ENCODE data around the gene ZSCAN21. TPM values are rescaled to one million over a fixed set of nuclear protein-coding genes. Genes with fewer than 3 reads are reported as not detected.

The ZSCAN21 gene
- total and polyA plus RNA-seq, 2 donors (not counting 3 experiments of a cell fraction or from before 2014, with no cell fraction given): 7.4 to 7.7 TPM

GRCh38 chr7:100098913-100099312 is 49.3 kb downstream of the ZSCAN21 start:
- Histone ChIP-seq H3K4me1 (ENCODE audit: control insufficient read depth, extremely low read depth, insufficient read depth, low read length) (peaks cover 18% of the 10 kb centered on the region), H3K9me1 (replicated peaks; ENCODE audit: control insufficient read depth, extremely low read depth, insufficient read depth, low read length) (no peaks in the 10 kb centered on the region), H3K79me2 (ENCODE audit: control insufficient read depth, insufficient read depth, low read length) (peaks cover 44% of the 10 kb centered on the region), H3K27me3 (ENCODE audit: control insufficient read depth in 2 of 2, insufficient read depth in 2 of 2, low read length in 2 of 2) (no peaks in the 10 kb centered on the region), H3K9me3 (replicated peaks; ENCODE audit: control insufficient read depth, insufficient read depth, low read length) (no peaks in the 10 kb centered on the region), H3K9ac (replicated peaks; ENCODE audit: extremely low read depth, insufficient read depth, low read length) (peak overlapping the region; percentile 92), H3K27ac (ENCODE audit: insufficient read depth, low read depth, low read length) (no peak overlapping the region), H3K36me3 (ENCODE audit: control insufficient read depth in 2 of 2, extremely low read depth in 1 of 2, insufficient read depth in 2 of 2, low read length in 2 of 2) (peaks cover 34 to 39% of the 10 kb centered on the region in 2 experiments), H3K4me2 (ENCODE audit: insufficient read depth, low read length) (peak overlapping the region; percentile 94), H2AFZ (ENCODE audit: low read depth, low read length) (no peak overlapping the region), H3K4me3 (replicated peaks in 1 of 3; ENCODE audit: insufficient read depth in 1 of 3, low read depth in 1 of 3, low read length in 3 of 3) (peak overlapping the region in 2 of 3 experiments; percentile 75 to 96), H4K20me1 (replicated peaks; ENCODE audit: control insufficient read depth, extremely low read depth, insufficient read depth, low read length) (no peaks in the 10 kb centered on the region)
- TF ChIP-seq JUN (IDR thresholded peaks at IDR 0.05; ENCODE audit: borderline replicate concordance, insufficient read depth, insufficient read length, low read depth): no peak
- TF ChIP-seq MAX (IDR thresholded peaks at IDR 0.05; ENCODE audit: insufficient read depth, insufficient read length): no peak
- TF ChIP-seq EZH2 (IDR thresholded peaks at IDR 0.05; ENCODE audit: borderline replicate concordance, low read depth, low read length, severe bottlenecking): no peak
- TF ChIP-seq CTCF (IDR thresholded peaks at IDR 0.05; ENCODE audit: extremely low read depth in 1 of 2, insufficient read depth in 1 of 2, low read depth in 1 of 2, low read length in 2 of 2): no peak
- TF ChIP-seq MYC (IDR thresholded peaks at IDR 0.05; ENCODE audit: low read depth, low read length): no peak
- TF ChIP-seq GATA2 (IDR thresholded peaks at IDR 0.05; ENCODE audit: insufficient read depth, insufficient read length, low read depth, low read length): no peak
- TF ChIP-seq POLR2A (IDR thresholded peaks at IDR 0.05; ENCODE audit: low read depth, low read length): no peak
- no peak for TF ChIP-seq POLR2AphosphoS5 (IDR thresholded peaks at IDR 0.05; ENCODE audit: insufficient read depth, low read depth, low read length)
- TF ChIP-seq FOS (IDR thresholded peaks at IDR 0.05; ENCODE audit: borderline replicate concordance, insufficient read depth, low read length): no peak
- dilution Hi-C loops (cut with MboI; ENCODE audit: extremely low pct_ligation_motif_present, low sequenced_read_pairs): no loop called here
- BruUV-seq (replicated peaks): TSS peak; percentile 25
- intact Hi-C loops (cut with micrococcal nuclease): no loop called here
- DNase-seq (ENCODE audit: low read depth, low spot score): no peak
- ChIA-PET POLR2A (interaction anchor here (1.0 kb wide), 1 partner anchor 9 kb away, joined by 3 read pairs; no protein-coding TSS in a partner anchor), CTCF (interaction anchor here (1.1 to 1.3 kb wide), 2 partner anchors 17 to 32 kb away, joined by 3 to 5 read pairs; no protein-coding TSS in a partner anchor)
- FAIRE-seq: no peak
